Mammary epithelial cell (primary cell): ENCODE results near the gene RABL6.

Source experiments
- CTCF ChIP-seq, 2 donors: IDR thresholded peaks in 1 of 2; conservative IDR thresholded peaks in 1 of 2; 2 replicates each; pipeline ENCODE4 v1.5.1; 2011 to 2012; ENCODE audit warnings: inconsistent platforms in 2 of 2, low read length in 2 of 2, mild to moderate bottlenecking in 2 of 2, control low read depth in 1 of 2, low read depth in 1 of 2; ENCODE audit not compliant: insufficient read depth in 1 of 2; ENCODE audit errors: extremely low read depth in 1 of 2
- EZH2 ChIP-seq: IDR thresholded peaks from 2 replicates; pipeline ENCODE4 v1.6.1; 2012; ENCODE audit warnings: low read length, inconsistent platforms, borderline replicate concordance

GRCh38 chr9:136771907-136772415, 35.8 kb upstream of the RABL6 start:
- no peak for TF ChIP-seq CTCF (conservative IDR thresholded peaks at IDR 0.05 in 1 of 2, IDR thresholded peaks at IDR 0.05 in 1 of 2; ENCODE audit: extremely low read depth in 1 of 2, insufficient read depth in 1 of 2, low read depth in 1 of 2, low read length in 2 of 2)
- TF ChIP-seq EZH2 = no peak
